NCI-H526 (cell line): ENCODE data around the gene MYL12B.
A peak's percentile ranks its signal among the peaks of the same experiment; 100 is the strongest.
"Not testable (repeated sequence)": the region's sequence is repeated elsewhere in the genome, so short reads cannot be mapped to it uniquely, and the experiment has no call there.

Experiments used
- DNase-seq, 2 experiments: peaks; one replicate each; lab custom pipeline; 2025; lab: John Stamatoyannopoulos, UW

The MYL12B gene

GRCh38 chr18:3262234-3263131, 550 bp downstream of the MYL12B start:
- DNase-seq = peak in 1 of 2 experiments; percentile 32

- no peak for DNase-seq
Measured at GRCh38 chr18:3263132-3263700, 1.3 kb downstream of the MYL12B start.

- DNase-seq = no peak
Measured at GRCh38 chr18:3264362-3264761, 2.4 kb downstream of the MYL12B start.

GRCh38 chr18:3265564-3266033, 3.7 kb downstream of the MYL12B start:
- DNase-seq = no peak

GRCh38 chr18:3266062-3266608, 4.2 kb downstream of the MYL12B start:
- DNase-seq = no peak

- no peak for DNase-seq
Measured at GRCh38 chr18:3268306-3268705, 6.4 kb downstream of the MYL12B start.

GRCh38 chr18:3269241-3269913, 7.4 kb downstream of the MYL12B start:
- no peak for DNase-seq

- DNase-seq = no peak
Measured at GRCh38 chr18:3269914-3270299, 8.0 kb downstream of the MYL12B start.

- no peak for DNase-seq
Measured at GRCh38 chr18:3273042-3273441, 11.1 kb downstream of the MYL12B start.

GRCh38 chr18:3277643-3278213, 15.8 kb downstream of the MYL12B start:
- not testable (repeated sequence) for DNase-seq

- no peak for DNase-seq
Measured at GRCh38 chr18:3279201-3280185, 17.6 kb downstream of the MYL12B start.

- DNase-seq = peak; percentile 43 to 78
Measured at GRCh38 chr18:3281456-3282400, 19.8 kb downstream of the MYL12B start.

GRCh38 chr18:3283253-3283863, 21.4 kb downstream of the MYL12B start:
- peak; percentile 56 to 70 for DNase-seq

GRCh38 chr18:3283908-3284307, 22.0 kb downstream of the MYL12B start:
- peak; percentile 36 to 51 for DNase-seq

- no peak for DNase-seq
Measured at GRCh38 chr18:3284501-3284900, 22.6 kb downstream of the MYL12B start.

- DNase-seq = no peak
Measured at GRCh38 chr18:3286159-3286558, 24.2 kb downstream of the MYL12B start.

- DNase-seq = no peak
Measured at GRCh38 chr18:3293196-3293951, 31.4 kb downstream of the MYL12B start.

GRCh38 chr18:3294435-3295080, 32.6 kb downstream of the MYL12B start:
- DNase-seq = no peak
